Measurements from ENCODE around the gene EIF4G3. TPM values are rescaled to one million over a fixed set of nuclear protein-coding genes. Genes with fewer than 3 reads are reported as not detected.

Gene EIF4G3
- total and polyA plus RNA-seq, 9 of the 15 experiments (the other 6 are each of a cell fraction or from before 2014, with no cell fraction given): 6.7 to 40.5 (median 32.1) TPM

DNA sequence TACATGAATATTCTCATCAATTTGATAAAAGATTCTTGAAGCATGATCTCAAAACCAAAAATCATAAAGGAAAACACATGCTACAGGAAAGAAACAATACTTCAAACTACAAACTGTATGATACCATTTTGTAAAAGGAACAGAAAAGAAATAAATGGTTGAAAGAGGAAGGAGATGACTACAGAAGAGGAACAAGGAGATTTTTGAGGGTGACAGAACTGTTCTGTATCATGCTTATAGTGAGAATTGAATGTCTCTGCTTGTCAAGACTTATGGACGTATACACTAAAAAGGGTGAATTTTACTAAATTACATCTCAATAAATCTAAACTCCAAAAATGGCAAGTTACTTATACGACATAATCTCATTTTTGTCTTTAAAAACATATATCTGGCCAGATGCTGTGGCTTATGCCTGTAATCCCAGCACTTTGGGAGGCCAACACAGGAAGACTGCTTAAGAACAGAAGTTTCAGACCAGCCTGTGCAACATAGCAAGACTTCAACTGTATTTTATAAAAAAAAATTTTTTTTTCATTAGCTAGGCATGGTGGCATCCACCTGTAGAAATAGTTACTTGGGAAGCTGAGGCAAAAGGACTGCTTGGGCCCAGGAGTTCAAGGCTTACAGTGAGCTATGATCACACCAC is 125.4 kb downstream of the EIF4G3 start:
- Histone ChIP-seq H3K27ac (ENCODE audit: extremely low read depth, low read depth, low read length) (no peak overlapping the region), H3K9me3 (replicated peaks; ENCODE audit: control insufficient read depth, insufficient read depth, low read depth, low read length) (no peaks in the 10 kb centered on the region), H3K9me1 (ENCODE audit: control insufficient read depth, insufficient read depth, low read length) (no peaks in the 10 kb centered on the region), H3K36me3 (ENCODE audit: control insufficient read depth, insufficient read depth, low read length) (peaks cover 5% of the 10 kb centered on the region; the same call in 2 of the 3 replicates), H3K79me2 (ENCODE audit: control insufficient read depth, insufficient read depth, low read length) (no peaks in the 10 kb centered on the region), H2AFZ (ENCODE audit: low read depth, low read length) (no peak overlapping the region), H3K4me2 (ENCODE audit: insufficient read depth, low read length) (no peak overlapping the region), H3K4me1 (replicated peaks in 1 of 2; ENCODE audit: control insufficient read depth in 2 of 2, insufficient read depth in 2 of 2, low read length in 2 of 2) (no peaks in the 10 kb centered on the region; a peak in 1 of 5 replicates), H3K4me3 (no peak overlapping the region), H4K20me1 (replicated peaks; ENCODE audit: control insufficient read depth, insufficient read depth, low read length) (no peaks in the 10 kb centered on the region), H3K9ac (ENCODE audit: insufficient read depth in 1 of 2, low read depth in 2 of 2, low read length in 2 of 2) (no peak overlapping the region), H3K27me3 (ENCODE audit: control insufficient read depth in 2 of 2, insufficient read depth in 2 of 2, low read length in 2 of 2) (no peaks in the 10 kb centered on the region)
- DNase-seq (ENCODE audit: extremely low read depth in 1 of 4, low spot score in 3 of 4) (no peak), ATAC-seq (no peak), FAIRE-seq (no peak)
- TF ChIP-seq ZC3H4 (CRISPR knock-in tag; IDR thresholded peaks at IDR 0.05; ENCODE audit: borderline replicate concordance): no peak
- no peak for TF ChIP-seq MAFK (IDR thresholded peaks at IDR 0.05; ENCODE audit: low read length)
- TF ChIP-seq ZC3H11A (IDR thresholded peaks at IDR 0.05; ENCODE audit: low read depth, low read length): no peak
- no peak for TF ChIP-seq MXI1 (IDR thresholded peaks at IDR 0.05; ENCODE audit: low read depth, low read length)
- no peak for TF ChIP-seq PYGO2 (tag; IDR thresholded peaks at IDR 0.05)
- no peak for TF ChIP-seq RHOXF2B (CRISPR knock-in tag; conservative IDR thresholded peaks at IDR 0.05)
- TF ChIP-seq TAL1 (IDR thresholded peaks at IDR 0.05): no peak
- no peak for TF ChIP-seq ATF7 (IDR thresholded peaks at IDR 0.05)
- TF ChIP-seq ZNF766 (CRISPR knock-in tag; conservative IDR thresholded peaks at IDR 0.05): no peak
- no peak for TF ChIP-seq FUS (optimal IDR thresholded peaks at IDR 0.05; ENCODE audit: low read depth, low read length)
- TF ChIP-seq, protein P1, sequence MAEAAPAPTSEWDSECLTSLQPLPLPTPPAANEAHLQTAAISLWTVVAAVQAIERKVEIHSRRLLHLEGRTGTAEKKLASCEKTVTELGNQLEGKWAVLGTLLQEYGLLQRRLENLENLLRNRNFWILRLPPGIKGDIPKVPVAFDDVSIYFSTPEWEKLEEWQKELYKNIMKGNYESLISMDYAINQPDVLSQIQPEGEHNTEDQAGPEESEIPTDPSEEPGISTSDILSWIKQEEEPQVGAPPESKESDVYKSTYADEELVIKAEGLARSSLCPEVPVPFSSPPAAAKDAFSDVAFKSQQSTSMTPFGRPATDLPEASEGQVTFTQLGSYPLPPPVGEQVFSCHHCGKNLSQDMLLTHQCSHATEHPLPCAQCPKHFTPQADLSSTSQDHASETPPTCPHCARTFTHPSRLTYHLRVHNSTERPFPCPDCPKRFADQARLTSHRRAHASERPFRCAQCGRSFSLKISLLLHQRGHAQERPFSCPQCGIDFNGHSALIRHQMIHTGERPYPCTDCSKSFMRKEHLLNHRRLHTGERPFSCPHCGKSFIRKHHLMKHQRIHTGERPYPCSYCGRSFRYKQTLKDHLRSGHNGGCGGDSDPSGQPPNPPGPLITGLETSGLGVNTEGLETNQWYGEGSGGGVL (CRISPR knock-in tag; IDR thresholded peaks at IDR 0.05): no peak
- TF ChIP-seq MEIS2 (IDR thresholded peaks at IDR 0.05; ENCODE audit: partially characterized antibody): no peak
- TF ChIP-seq PTBP1 (IDR thresholded peaks at IDR 0.05; ENCODE audit: low read depth, low read length): no peak
- TF ChIP-seq NCOA1 (IDR thresholded peaks at IDR 0.05; ENCODE audit: low read depth): no peak
- TF ChIP-seq ZNF444 (CRISPR knock-in tag; IDR thresholded peaks at IDR 0.05): no peak
- no peak for TF ChIP-seq E2F1 (CRISPR knock-in tag; IDR thresholded peaks at IDR 0.05)
- TF ChIP-seq SMARCA4 (IDR thresholded peaks at IDR 0.05): no peak
- no peak for TF ChIP-seq CGGBP1 (CRISPR knock-in tag; IDR thresholded peaks at IDR 0.05)
- intact Hi-C loops (cut with micrococcal nuclease): no loop called here
- POLR2A ChIA-PET: no interaction called here
- no TSS peak for BruUV-seq (replicated peaks)
- in situ Hi-C loops (cut with MboI): no loop called here
- WGBS (ENCODE audit: insufficient coverage, low coverage, missing lambda C conversion rate): 84% methylated on average over 2 of the region's 2 CpGs
- CTCF ChIA-PET (ENCODE audit: low intra/inter-chr PET ratio): no interaction called here

All from K562 (cell line).